CD14-positive monocyte (primary cell): ENCODE data around the gene UNKL. TPM values are rescaled to one million over a fixed set of nuclear protein-coding genes. Genes with fewer than 3 reads are reported as not detected.

ENCODE experiments used
- DNase-seq, 3 donors: peaks; one replicate each; pipeline ENCODE4 v3.0.0-alpha.2; 2011 to 2022
- H2AFZ ChIP-seq: 2 replicates; pipeline ENCODE4 v1.6.0; 2012; ENCODE audit warnings: mild to moderate bottlenecking, low read depth, low read length, inconsistent platforms; ENCODE audit not compliant: insufficient read depth, poor library complexity, severe bottlenecking
- H3K27ac ChIP-seq, 2 donors: 1 replicate in 1 of 2; 2 replicates in 1 of 2; pipeline ENCODE4 v1.5.1; 2012 to 2013; ENCODE audit warnings: low read length in 2 of 2, control low read depth in 1 of 2, inconsistent platforms in 1 of 2, low read depth in 1 of 2, mild to moderate bottlenecking in 1 of 2
- H3K27me3 ChIP-seq, 2 donors: one replicate each; pipeline versions ENCODE4 v1.6.0 to v1.6.1; 2011 to 2013; ENCODE audit warnings: low read length in 2 of 2; ENCODE audit not compliant: control insufficient read depth in 2 of 2, insufficient read depth in 2 of 2
- H3K36me3 ChIP-seq, 2 donors: replicated peaks in 1 of 2; 1 replicate in 1 of 2; 2 replicates in 1 of 2; pipeline versions ENCODE4 v1.5.1 to v1.6.1; 2012 to 2013; ENCODE audit warnings: low read length in 2 of 2, control low read depth in 1 of 2, inconsistent platforms in 1 of 2, mild to moderate bottlenecking in 1 of 2; ENCODE audit not compliant: insufficient read depth in 2 of 2, control insufficient read depth in 1 of 2
- H3K4me1 ChIP-seq, 2 donors: 1 replicate in 1 of 2; 2 replicates in 1 of 2; pipeline versions ENCODE4 v1.5.1 to v1.6.1; 2012 to 2013; ENCODE audit warnings: low read length in 2 of 2, control low read depth in 1 of 2, inconsistent platforms in 1 of 2, mild to moderate bottlenecking in 1 of 2, moderate library complexity in 1 of 2; ENCODE audit not compliant: insufficient read depth in 2 of 2, control insufficient read depth in 1 of 2
- H3K4me2 ChIP-seq: replicated peaks from 2 replicates; pipeline ENCODE3; 2012; ENCODE audit warnings: low read length, moderate library complexity, mild to moderate bottlenecking; ENCODE audit not compliant: poor library complexity, severe bottlenecking; ENCODE audit errors: extremely low read depth
- H3K4me3 ChIP-seq, 3 experiments: fragments of 200-600 bp in 1 of 3; sonication (generic) in 1 of 3; replicated peaks in 1 of 3; 1 replicate in 2 of 3; 2 replicates in 1 of 3; pipeline ENCODE4 v1.5.1; 2011 to 2013; ENCODE audit warnings: low read length in 3 of 3, mild to moderate bottlenecking in 3 of 3, control low read depth in 2 of 3, low read depth in 2 of 3, inconsistent platforms in 1 of 3, moderate library complexity in 1 of 3
- H3K79me2 ChIP-seq: 2 replicates; pipeline ENCODE4 v1.6.0; 2012; ENCODE audit warnings: mild to moderate bottlenecking, control low read depth, inconsistent platforms, low read length, moderate library complexity; ENCODE audit not compliant: insufficient read depth
- H3K9ac ChIP-seq: 2 replicates; pipeline ENCODE4 v1.6.0; 2017; ENCODE audit warnings: low read length, mild to moderate bottlenecking; ENCODE audit not compliant: insufficient read depth, poor library complexity, severe bottlenecking
- H3K9me3 ChIP-seq, 2 donors: replicated peaks in 1 of 2; 1 replicate in 1 of 2; 2 replicates in 1 of 2; pipeline versions ENCODE4 v1.5.1 to v1.6.1; 2012 to 2013; ENCODE audit warnings: low read length in 2 of 2, control low read depth in 1 of 2; ENCODE audit not compliant: control insufficient read depth in 1 of 2, insufficient read depth in 1 of 2
- H4K20me1 ChIP-seq: 2 replicates; pipeline ENCODE4 v1.6.0; 2012; ENCODE audit warnings: mild to moderate bottlenecking, low read length, control low read depth, moderate library complexity; ENCODE audit not compliant: insufficient read depth
- H3K27ac Mint-ChIP-seq, 7 donors: one replicate each; pipeline ENCODE4 v1.8.0; 2020; ENCODE audit warnings: mild to moderate bottlenecking in 7 of 7, mixed read lengths in 7 of 7, moderate library complexity in 6 of 7, inconsistent platforms in 2 of 7
- H3K27me3 Mint-ChIP-seq, 3 donors: one replicate each; pipeline ENCODE4 v1.8.0; 2021 to 2022; ENCODE audit warnings: low read depth in 3 of 3, mild to moderate bottlenecking in 3 of 3, mixed read lengths in 3 of 3, moderate library complexity in 3 of 3, inconsistent platforms in 1 of 3
- H3K36me3 Mint-ChIP-seq, 2 donors: one replicate each; pipeline ENCODE4 v1.8.0; 2020; ENCODE audit warnings: mixed read lengths in 2 of 2, inconsistent platforms in 1 of 2, mild to moderate bottlenecking in 1 of 2
- H3K4me1 Mint-ChIP-seq: one replicate; pipeline ENCODE4 v1.8.0; 2020; ENCODE audit warnings: mild to moderate bottlenecking, mixed read lengths
- H3K4me3 Mint-ChIP-seq, 2 donors: one replicate each; pipeline ENCODE4 v1.8.0; 2020; ENCODE audit warnings: mild to moderate bottlenecking in 2 of 2, mixed read lengths in 2 of 2, moderate library complexity in 1 of 2
- H3K9me3 Mint-ChIP-seq, 7 donors: one replicate each; pipeline ENCODE4 v1.8.0; 2020 to 2022; ENCODE audit warnings: mixed read lengths in 7 of 7, mild to moderate bottlenecking in 6 of 7, moderate library complexity in 6 of 7, inconsistent platforms in 2 of 7
- WGBS: methylation state at CpG from one replicate; pipeline ENCODE4 v1.1.5; 2013; ENCODE audit warnings: missing lambda C conversion rate; ENCODE audit not compliant: insufficient coverage; 5-methylcytosine and 5-hydroxymethylcytosine counted together
- intact Hi-C, 2 donors: fragments of 100-400 bp; cut with micrococcal nuclease; formaldehyde crosslinking; loops; one replicate each; pipeline versions ENCODE4 v1.15.0 to v1.15.1; 2023
- polyA plus RNA-seq, 3 donors: library from polyadenylated mRNA; depleted of rRNA in 1 of 3; unstranded in 2 of 3; stranded (reverse) in 1 of 3; fragments of 300-500 nt in 2 of 3; fragments of >200 nt in 1 of 3; fragmentation: Illumina TruSeq in 2 of 3; gene quantifications; 1 replicate in 2 of 3; 2 replicates in 1 of 3; pipeline ENCODE4 v1.2.3, GENCODE V29; 2012 to 2021
- TF ChIP-seq, protein P1 (sequence below): fragments of 200-600 bp; IDR thresholded peaks from one replicate; pipeline ENCODE4 v1.8.0; 2022; ENCODE audit warnings: antibody characterized with exemption, mild to moderate bottlenecking

Gene UNKL
- polyA plus RNA-seq, 3 donors, result 1.2 to 19.9 (median 2.2) TPM

DNA sequence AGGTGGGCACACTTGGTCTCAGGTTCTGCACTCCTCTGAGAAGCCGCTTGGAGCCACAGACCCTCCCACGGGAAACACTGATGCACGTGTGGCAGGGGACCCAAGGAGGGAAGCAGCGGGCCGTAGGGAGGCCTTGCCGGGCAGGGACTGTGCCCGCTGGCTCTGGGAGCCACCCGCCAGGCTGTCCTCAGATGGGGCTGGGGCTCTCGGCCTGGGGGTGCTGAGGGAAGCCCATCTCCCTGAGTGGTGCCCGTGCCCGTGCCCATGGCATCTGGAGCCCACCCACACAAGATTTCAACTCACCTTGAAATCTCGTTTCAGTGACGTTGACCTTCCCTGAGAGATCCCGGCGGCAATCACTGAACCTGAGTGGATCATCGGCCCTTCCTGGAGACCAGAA is 42.4 kb upstream of the UNKL start:
- H2AFZ ChIP-seq, result no peak overlapping the region
- peaks cover 20% of the 10 kb centered on the region for H3K79me2 ChIP-seq
- Mint-ChIP-seq H3K4me1 (no peaks in the 10 kb centered on the region), H3K27ac (no peak overlapping the region), H3K4me3 (no peak overlapping the region), H3K9me3 (no peaks in the 10 kb centered on the region), H3K36me3 (peaks cover 67 to 90% of the 10 kb centered on the region in 2 donors), H3K27me3 (peaks cover 0 to 1% (median 0%) of the 10 kb centered on the region in 3 donors)
- no peaks in the 10 kb centered on the region for H3K27me3 ChIP-seq
- no peak overlapping the region for H3K27ac ChIP-seq
- TF ChIP-seq, protein P1, sequence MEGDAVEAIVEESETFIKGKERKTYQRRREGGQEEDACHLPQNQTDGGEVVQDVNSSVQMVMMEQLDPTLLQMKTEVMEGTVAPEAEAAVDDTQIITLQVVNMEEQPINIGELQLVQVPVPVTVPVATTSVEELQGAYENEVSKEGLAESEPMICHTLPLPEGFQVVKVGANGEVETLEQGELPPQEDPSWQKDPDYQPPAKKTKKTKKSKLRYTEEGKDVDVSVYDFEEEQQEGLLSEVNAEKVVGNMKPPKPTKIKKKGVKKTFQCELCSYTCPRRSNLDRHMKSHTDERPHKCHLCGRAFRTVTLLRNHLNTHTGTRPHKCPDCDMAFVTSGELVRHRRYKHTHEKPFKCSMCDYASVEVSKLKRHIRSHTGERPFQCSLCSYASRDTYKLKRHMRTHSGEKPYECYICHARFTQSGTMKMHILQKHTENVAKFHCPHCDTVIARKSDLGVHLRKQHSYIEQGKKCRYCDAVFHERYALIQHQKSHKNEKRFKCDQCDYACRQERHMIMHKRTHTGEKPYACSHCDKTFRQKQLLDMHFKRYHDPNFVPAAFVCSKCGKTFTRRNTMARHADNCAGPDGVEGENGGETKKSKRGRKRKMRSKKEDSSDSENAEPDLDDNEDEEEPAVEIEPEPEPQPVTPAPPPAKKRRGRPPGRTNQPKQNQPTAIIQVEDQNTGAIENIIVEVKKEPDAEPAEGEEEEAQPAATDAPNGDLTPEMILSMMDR, result no peak
- intact Hi-C loops, result loop anchor here in 1 of 2 donors (10.0 kb wide), 1 partner anchor 48 kb away; no protein-coding TSS in a partner anchor
- H3K36me3 ChIP-seq, result peaks cover 86 to 96% of the 10 kb centered on the region in 2 donors
- H4K20me1 ChIP-seq, result peaks cover 57% of the 10 kb centered on the region
- WGBS, result 97% methylated on average over 15 of the region's 16 CpGs
- no peak overlapping the region for H3K4me2 ChIP-seq
- no peaks in the 10 kb centered on the region for H3K4me1 ChIP-seq
- H3K9me3 ChIP-seq, result no peaks in the 10 kb centered on the region
- no peak for DNase-seq
- H3K4me3 ChIP-seq, result no peak overlapping the region
- no peak overlapping the region for H3K9ac ChIP-seq

DNA sequence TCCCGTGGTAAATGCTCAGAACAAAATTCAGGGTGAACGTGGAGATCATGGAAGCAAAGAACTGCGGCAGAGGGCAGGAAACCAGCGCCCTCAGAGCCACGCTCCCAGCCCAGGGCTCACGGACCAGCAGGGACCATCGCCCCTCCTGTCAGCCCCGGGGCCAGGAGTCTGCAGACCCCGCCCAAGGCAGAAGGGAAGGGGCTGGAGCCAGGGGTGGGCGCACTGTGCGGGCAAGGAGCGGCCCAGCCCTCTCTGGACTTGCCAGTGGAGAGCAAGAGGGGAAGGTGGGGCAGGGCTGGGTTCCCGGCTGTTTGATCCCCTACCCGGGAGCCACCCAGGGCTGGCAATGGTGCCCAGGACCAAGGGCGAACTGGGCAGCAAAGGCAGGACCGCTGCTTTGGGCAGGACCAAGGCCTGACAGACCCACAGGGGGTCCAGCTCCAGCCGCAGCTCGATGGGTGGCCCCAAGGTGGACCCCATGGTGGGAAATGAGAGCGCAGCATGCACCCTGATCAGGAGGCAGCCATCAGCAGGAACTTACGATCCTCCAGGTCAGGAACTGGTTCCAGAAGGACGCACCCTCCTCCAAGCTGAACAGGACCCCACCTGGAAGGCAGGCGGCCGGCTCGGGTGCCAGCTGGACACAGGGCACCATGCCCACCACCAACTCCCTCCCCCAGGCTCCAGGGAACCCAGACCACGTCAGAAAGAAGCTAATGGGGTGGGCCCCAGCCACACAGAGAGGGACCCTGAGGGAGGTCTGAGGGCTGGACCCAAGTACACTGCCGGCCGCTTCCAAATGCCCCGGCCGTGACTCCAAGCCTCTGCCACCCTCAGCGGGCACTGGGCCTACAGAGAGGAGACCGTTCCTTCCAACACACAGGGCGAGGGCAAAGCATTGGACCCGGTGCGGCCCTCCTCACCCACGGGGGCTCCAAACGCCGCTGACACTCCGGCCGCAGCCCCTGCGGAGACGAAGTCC is 41.0 kb upstream of the UNKL start:
- Mint-ChIP-seq H3K4me3 (no peak overlapping the region), H3K27me3 (peaks cover 0 to 1% (median 0%) of the 10 kb centered on the region in 3 donors), H3K27ac (no peak overlapping the region), H3K4me1 (no peaks in the 10 kb centered on the region), H3K9me3 (no peaks in the 10 kb centered on the region), H3K36me3 (peaks cover 62 to 90% of the 10 kb centered on the region in 2 donors)
- H3K27ac ChIP-seq, result no peak overlapping the region
- DNase-seq, result no peak
- WGBS, result 97% methylated on average over 37 of the region's 41 CpGs
- no peaks in the 10 kb centered on the region for H3K27me3 ChIP-seq
- TF ChIP-seq, protein P1, result no peak
- peaks cover 88 to 96% of the 10 kb centered on the region in 2 donors for H3K36me3 ChIP-seq
- no peak overlapping the region for H3K4me2 ChIP-seq
- H4K20me1 ChIP-seq, result peaks cover 45% of the 10 kb centered on the region
- no peak overlapping the region for H3K9ac ChIP-seq
- H3K4me1 ChIP-seq, result no peaks in the 10 kb centered on the region
- H3K79me2 ChIP-seq, result peaks cover 10% of the 10 kb centered on the region
- H2AFZ ChIP-seq, result no peak overlapping the region
- intact Hi-C loops, result loop anchor here in 1 of 2 donors (10.0 kb wide), 1 partner anchor 49 kb away; no protein-coding TSS in a partner anchor
- no peak overlapping the region for H3K4me3 ChIP-seq
- H3K9me3 ChIP-seq, result no peaks in the 10 kb centered on the region
